Esophagus muscularis mucosa (tissue), 3 donors: ENCODE data around the gene NPPC.

Experiments
- POLR2A ChIP-seq: fragments of 450-650 bp; IDR thresholded peaks from one replicate; pipeline ENCODE4 v1.6.1; 2017; ENCODE audit warnings: antibody characterized with exemption, moderate library complexity, mild to moderate bottlenecking, low read depth
- POLR2AphosphoS5 ChIP-seq, 2 donors: sonication (generic); formaldehyde crosslinking; IDR thresholded peaks; one replicate each; pipeline ENCODE4 v1.6.1; 2017; ENCODE audit warnings: antibody characterized with exemption in 2 of 2
- TF ChIP-seq, protein P1 (sequence below), 3 experiments: fragments of 200-600 bp in 2 of 3; fragments of 450-650 bp in 1 of 3; sonication (generic) in 2 of 3; IDR thresholded peaks; one replicate each; pipeline ENCODE4 v1.5.1; 2017 to 2019; ENCODE audit warnings: antibody characterized with exemption in 3 of 3, mild to moderate bottlenecking in 2 of 3, moderate library complexity in 1 of 3

DNA sequence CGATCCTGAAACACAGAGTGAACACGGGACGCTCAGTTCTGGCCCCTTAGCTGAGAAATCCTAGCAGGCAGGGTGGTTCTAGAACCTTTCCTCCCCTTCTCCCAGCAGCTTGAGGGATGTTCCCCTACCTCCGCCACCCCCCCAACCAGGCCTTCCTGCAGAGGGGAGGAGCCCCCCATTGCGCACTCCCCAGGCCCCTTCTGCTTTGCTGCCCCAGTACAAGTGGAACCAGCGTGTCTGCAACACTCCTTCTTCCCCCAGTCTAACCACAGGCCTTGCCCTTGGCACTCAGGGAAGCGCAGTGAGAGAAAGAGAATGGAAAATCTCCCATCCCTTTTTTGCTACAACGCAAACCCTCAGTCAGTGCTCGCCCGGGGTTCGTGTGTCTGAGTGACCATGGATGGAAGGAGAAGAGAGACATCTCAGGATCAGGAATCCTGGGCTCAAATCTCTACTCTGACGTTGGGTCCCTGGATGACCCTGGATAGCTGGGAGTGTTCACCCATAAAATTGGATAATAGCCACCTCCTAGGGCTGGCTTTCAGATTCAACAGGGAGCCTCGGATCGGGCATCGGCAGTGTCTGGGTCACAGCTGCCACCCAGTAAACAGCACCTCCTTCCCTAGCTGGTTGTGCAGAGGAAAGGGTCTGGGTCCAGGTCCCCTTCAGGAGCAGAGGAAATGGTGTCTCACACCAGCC is 3.7 kb downstream of the NPPC start:
- TF ChIP-seq, protein P1, sequence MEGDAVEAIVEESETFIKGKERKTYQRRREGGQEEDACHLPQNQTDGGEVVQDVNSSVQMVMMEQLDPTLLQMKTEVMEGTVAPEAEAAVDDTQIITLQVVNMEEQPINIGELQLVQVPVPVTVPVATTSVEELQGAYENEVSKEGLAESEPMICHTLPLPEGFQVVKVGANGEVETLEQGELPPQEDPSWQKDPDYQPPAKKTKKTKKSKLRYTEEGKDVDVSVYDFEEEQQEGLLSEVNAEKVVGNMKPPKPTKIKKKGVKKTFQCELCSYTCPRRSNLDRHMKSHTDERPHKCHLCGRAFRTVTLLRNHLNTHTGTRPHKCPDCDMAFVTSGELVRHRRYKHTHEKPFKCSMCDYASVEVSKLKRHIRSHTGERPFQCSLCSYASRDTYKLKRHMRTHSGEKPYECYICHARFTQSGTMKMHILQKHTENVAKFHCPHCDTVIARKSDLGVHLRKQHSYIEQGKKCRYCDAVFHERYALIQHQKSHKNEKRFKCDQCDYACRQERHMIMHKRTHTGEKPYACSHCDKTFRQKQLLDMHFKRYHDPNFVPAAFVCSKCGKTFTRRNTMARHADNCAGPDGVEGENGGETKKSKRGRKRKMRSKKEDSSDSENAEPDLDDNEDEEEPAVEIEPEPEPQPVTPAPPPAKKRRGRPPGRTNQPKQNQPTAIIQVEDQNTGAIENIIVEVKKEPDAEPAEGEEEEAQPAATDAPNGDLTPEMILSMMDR (IDR thresholded peaks at IDR 0.05), result no peak
- TF ChIP-seq POLR2AphosphoS5 (IDR thresholded peaks at IDR 0.05) (no peak), POLR2A (no peak)
